Measurements from ENCODE around the gene BCAN. TPM values are rescaled to one million over a fixed set of nuclear protein-coding genes. Genes with fewer than 3 reads are reported as not detected.
"Not testable (repeated sequence)": the region's sequence is repeated elsewhere in the genome, so short reads cannot be mapped to it uniquely, and the experiment has no call there.

Gene BCAN
- total RNA-seq, 1 experiment from 2014 or later = 3.6 TPM

DNA sequence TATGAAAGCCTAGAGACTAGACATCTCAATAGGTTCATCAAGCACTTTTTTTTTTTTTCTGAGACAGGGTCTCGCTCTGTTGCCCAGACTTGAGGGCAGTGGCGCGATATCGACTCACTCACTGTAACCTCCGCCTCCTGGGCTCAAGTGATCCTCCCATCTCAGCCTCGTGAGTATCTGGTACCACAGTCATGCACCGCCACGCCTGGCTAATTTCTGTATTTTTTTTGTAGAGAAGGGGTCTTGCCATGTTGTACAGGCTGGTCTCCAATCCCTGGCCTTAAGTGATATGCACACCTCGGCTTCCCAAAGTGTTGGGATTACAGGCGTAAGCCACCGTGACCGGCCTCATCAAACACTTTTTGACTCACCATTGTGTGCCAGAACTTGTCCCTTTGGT is 40.0 kb upstream of the BCAN start:
- Mint-ChIP-seq H3K4me1 (peaks cover 13% of the 10 kb centered on the region), H3K9me3 (no peaks in the 10 kb centered on the region), H3K36me3 (peaks cover 22% of the 10 kb centered on the region), H3K4me3 (peak overlapping the region; percentile 94), H3K27ac (peak overlapping the region; percentile 98), H3K27me3 (ENCODE audit: low read depth) (no peaks in the 10 kb centered on the region)
- peak; percentile 88 for TF ChIP-seq ZNF121 (CRISPR knock-in tag; IDR thresholded peaks at IDR 0.05)
- TF ChIP-seq, protein P1, sequence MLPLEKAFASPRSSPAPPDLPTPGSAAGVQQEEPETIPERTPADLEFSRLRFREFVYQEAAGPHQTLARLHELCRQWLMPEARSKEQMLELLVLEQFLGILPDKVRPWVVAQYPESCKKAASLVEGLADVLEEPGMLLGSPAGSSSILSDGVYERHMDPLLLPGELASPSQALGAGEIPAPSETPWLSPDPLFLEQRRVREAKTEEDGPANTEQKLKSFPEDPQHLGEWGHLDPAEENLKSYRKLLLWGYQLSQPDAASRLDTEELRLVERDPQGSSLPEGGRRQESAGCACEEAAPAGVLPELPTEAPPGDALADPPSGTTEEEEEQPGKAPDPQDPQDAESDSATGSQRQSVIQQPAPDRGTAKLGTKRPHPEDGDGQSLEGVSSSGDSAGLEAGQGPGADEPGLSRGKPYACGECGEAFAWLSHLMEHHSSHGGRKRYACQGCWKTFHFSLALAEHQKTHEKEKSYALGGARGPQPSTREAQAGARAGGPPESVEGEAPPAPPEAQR (CRISPR knock-in tag; IDR thresholded peaks at IDR 0.05) = no peak
- ATAC-seq = peak; percentile 4; the same call in 1 of the 2 replicates
- POLR2A ChIA-PET = interaction anchor here (0.5 to 1.8 kb wide), 2 partner anchors 10 to 101 kb away, joined by 3 to 6 read pairs; partner anchors contain the start of genes MEF2D and NAXE
- CTCF ChIA-PET = interaction anchor here (0.6 to 5.5 kb wide), 19 partner anchors 10 to 156 kb away, joined by 3 to 27 read pairs (median 6); partner anchors contain the start of genes BCAN, HAPLN2, NAXE and TTC24
- DNase-seq (ENCODE audit: low spot score) = no peak

DNA sequence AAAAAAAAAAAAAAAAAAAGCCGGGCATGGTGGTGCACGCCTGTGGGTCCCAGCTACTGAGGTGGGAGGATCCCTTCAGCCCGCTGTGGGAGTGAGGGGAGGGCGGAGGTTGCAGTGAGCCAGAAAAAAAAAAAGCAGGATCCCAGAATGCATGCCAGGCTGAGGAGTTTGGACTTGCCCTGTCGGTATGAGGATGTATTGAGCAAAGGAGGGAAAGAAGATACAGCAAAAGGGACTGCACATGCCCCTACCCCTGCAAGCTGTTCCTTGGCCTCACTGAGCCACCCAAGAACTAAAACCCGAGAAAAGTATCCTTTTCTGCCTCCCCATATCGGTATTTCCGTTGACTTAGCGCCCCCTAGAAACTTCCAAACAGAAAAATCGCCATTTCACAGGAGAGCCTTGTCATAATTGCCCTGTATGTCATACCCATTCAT is 39.3 kb upstream of the BCAN start:
- H3K27ac Mint-ChIP-seq = 0 out of 2 replicates have a peak overlapping the region, but pooled peaks have one; percentile 49
- DNase-seq (ENCODE audit: low spot score) (no peak), ATAC-seq (peak; percentile 24)
- 0 out of 2 replicates have a peak, but pooled peaks have one; percentile 2 for TF ChIP-seq ZNF423 (CRISPR knock-in tag; IDR thresholded peaks at IDR 0.05)
- no peak for TF ChIP-seq NFE2L1 (CRISPR knock-in tag; IDR thresholded peaks at IDR 0.05)
- H3K36me3 Mint-ChIP-seq = peaks cover 17% of the 10 kb centered on the region
- ChIA-PET CTCF (interaction anchor here (0.6 to 5.5 kb wide), 16 partner anchors 10 to 157 kb away, joined by 3 to 27 read pairs (median 6); partner anchors contain the start of genes BCAN, HAPLN2, NAXE and TTC24), POLR2A (interaction anchor here (1.8 kb wide), 1 partner anchor 11 kb away, joined by 6 read pairs; the partner anchor contains the start of gene NAXE)
- H3K4me3 Mint-ChIP-seq = peak overlapping the region; percentile 94
- H3K9me3 Mint-ChIP-seq = no peaks in the 10 kb centered on the region
- H3K4me1 Mint-ChIP-seq = peaks cover 13% of the 10 kb centered on the region
- no peaks in the 10 kb centered on the region for H3K27me3 Mint-ChIP-seq (ENCODE audit: low read depth)

DNA sequence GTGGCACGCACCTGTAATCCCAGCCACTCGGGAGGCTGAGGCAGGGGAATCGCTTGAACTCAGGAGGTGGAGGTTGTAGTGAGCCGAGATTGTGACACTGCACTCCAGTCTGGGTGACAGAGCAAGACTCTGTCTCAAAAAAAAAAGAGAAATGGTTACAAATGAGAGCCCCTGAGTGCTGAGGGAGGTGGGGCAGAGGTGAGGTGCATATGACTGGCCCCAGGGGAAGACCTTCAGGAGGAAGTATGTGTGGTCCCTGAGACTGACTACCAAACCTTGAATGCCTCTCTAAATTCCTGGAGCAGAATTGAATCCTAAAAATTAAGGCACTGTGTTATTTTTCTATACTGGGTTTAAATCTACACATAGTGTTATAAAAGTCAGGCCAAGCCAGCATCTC is 34.6 kb upstream of the BCAN start:
- H3K4me3 Mint-ChIP-seq; POLR2A ChIA-PET; ATAC-seq; H3K27me3 Mint-ChIP-seq (ENCODE audit: low read depth); H3K27ac Mint-ChIP-seq; H3K4me1 Mint-ChIP-seq; H3K9me3 Mint-ChIP-seq; H3K36me3 Mint-ChIP-seq; DNase-seq (ENCODE audit: low spot score): not testable (repeated sequence)
- CTCF ChIA-PET = interaction anchor here (0.6 to 2.1 kb wide), 14 partner anchors 10 to 153 kb away, joined by 3 to 30 read pairs (median 5); partner anchors contain the start of genes BCAN, CRABP2, HAPLN2 and NAXE

DNA sequence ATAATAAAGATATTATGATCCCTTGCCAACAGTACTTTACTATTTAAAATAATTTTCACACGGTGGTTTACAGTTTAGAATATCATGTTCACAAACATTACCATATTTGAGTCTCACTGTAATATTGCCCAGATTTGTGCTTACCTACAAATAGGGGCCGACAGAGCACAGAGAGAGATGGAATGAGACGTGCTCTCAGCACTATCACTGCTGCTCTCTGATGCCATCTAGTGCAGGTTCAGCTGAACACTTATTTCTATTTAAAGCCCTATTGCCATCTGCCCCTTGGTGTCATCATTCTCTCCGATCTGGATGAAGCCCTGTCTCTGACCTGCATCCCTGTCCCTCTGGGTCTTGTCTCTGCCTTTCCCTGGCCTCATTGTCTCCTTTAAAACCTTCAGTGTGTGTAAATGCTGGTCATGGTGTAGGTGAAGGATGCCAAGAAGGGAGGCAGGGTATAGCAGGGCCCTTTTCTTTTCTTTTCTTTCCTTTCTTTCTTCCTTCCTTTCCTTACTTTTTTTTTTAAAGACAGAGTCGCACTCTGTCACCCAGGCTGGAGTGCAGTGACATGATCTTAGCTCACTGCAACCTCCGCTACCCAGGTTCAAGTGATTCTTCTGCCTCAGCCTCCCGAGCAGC is 33.8 kb upstream of the BCAN start:
- Mint-ChIP-seq H3K27ac (no peak overlapping the region), H3K9me3 (no peaks in the 10 kb centered on the region), H3K36me3 (no peaks in the 10 kb centered on the region), H3K4me3 (no peak overlapping the region), H3K27me3 (ENCODE audit: low read depth) (peaks cover 5% of the 10 kb centered on the region; the same call in 1 of the 2 replicates), H3K4me1 (peaks cover 4% of the 10 kb centered on the region; the same call in 1 of the 2 replicates)
- CTCF ChIA-PET = interaction anchor here (0.6 to 2.1 kb wide), 29 partner anchors 9 to 251 kb away, joined by 3 to 30 read pairs (median 4); partner anchors contain the start of genes BCAN, CRABP2, HAPLN2 and NAXE
- TF ChIP-seq, protein P2, sequence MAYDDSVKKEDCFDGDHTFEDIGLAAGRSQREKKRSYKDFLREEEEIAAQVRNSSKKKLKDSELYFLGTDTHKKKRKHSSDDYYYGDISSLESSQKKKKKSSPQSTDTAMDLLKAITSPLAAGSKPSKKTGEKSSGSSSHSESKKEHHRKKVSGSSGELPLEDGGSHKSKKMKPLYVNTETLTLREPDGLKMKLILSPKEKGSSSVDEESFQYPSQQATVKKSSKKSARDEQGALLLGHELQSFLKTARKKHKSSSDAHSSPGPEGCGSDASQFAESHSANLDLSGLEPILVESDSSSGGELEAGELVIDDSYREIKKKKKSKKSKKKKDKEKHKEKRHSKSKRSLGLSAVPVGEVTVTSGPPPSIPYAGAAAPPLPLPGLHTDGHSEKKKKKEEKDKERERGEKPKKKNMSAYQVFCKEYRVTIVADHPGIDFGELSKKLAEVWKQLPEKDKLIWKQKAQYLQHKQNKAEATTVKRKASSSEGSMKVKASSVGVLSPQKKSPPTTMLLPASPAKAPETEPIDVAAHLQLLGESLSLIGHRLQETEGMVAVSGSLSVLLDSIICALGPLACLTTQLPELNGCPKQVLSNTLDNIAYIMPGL (CRISPR knock-in tag; IDR thresholded peaks at IDR 0.05) = 0 out of 2 replicates have a peak, but pooled peaks have one; percentile 12
- TF ChIP-seq JUN (CRISPR knock-in tag; IDR thresholded peaks at IDR 0.05) = no peak
- TF ChIP-seq GABPB1 (CRISPR knock-in tag; IDR thresholded peaks at IDR 0.05) = 0 out of 2 replicates have a peak, but pooled peaks have one; percentile 30
- TF ChIP-seq, protein P3, sequence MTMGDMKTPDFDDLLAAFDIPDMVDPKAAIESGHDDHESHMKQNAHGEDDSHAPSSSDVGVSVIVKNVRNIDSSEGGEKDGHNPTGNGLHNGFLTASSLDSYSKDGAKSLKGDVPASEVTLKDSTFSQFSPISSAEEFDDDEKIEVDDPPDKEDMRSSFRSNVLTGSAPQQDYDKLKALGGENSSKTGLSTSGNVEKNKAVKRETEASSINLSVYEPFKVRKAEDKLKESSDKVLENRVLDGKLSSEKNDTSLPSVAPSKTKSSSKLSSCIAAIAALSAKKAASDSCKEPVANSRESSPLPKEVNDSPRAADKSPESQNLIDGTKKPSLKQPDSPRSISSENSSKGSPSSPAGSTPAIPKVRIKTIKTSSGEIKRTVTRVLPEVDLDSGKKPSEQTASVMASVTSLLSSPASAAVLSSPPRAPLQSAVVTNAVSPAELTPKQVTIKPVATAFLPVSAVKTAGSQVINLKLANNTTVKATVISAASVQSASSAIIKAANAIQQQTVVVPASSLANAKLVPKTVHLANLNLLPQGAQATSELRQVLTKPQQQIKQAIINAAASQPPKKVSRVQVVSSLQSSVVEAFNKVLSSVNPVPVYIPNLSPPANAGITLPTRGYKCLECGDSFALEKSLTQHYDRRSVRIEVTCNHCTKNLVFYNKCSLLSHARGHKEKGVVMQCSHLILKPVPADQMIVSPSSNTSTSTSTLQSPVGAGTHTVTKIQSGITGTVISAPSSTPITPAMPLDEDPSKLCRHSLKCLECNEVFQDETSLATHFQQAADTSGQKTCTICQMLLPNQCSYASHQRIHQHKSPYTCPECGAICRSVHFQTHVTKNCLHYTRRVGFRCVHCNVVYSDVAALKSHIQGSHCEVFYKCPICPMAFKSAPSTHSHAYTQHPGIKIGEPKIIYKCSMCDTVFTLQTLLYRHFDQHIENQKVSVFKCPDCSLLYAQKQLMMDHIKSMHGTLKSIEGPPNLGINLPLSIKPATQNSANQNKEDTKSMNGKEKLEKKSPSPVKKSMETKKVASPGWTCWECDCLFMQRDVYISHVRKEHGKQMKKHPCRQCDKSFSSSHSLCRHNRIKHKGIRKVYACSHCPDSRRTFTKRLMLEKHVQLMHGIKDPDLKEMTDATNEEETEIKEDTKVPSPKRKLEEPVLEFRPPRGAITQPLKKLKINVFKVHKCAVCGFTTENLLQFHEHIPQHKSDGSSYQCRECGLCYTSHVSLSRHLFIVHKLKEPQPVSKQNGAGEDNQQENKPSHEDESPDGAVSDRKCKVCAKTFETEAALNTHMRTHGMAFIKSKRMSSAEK (CRISPR knock-in tag; IDR thresholded peaks at IDR 0.05; ENCODE audit: borderline replicate concordance) = no peak
- TF ChIP-seq SOX15 (CRISPR knock-in tag; IDR thresholded peaks at IDR 0.05) = no peak
- DNase-seq (ENCODE audit: low spot score) (peak; percentile 53), ATAC-seq (peak; percentile 97)
- POLR2A ChIA-PET = interaction anchor here (1.3 to 1.8 kb wide), 3 partner anchors 12 to 107 kb away, joined by 4 to 7 read pairs (median 6); partner anchors contain the start of genes MEF2D and NAXE
